Karpas-422 (cell line): ENCODE measurements around the gene THAP5. TPM values are rescaled to one million over a fixed set of nuclear protein-coding genes. Genes with fewer than 3 reads are reported as not detected.
"Not testable (repeated sequence)": the region's sequence is repeated elsewhere in the genome, so short reads cannot be mapped to it uniquely, and the experiment has no call there.

Source experiments
- DNase-seq: peaks from one replicate; pipeline ENCODE4 v3.0.0-alpha.2; 2015
- H2AFZ ChIP-seq: fragments of 200-600 bp; sonication (generic); 2 replicates; pipeline ENCODE4 v1.6.1; 2014; ENCODE audit warnings: antibody characterized with exemption, low read length, mixed read lengths
- H3K27ac ChIP-seq: fragments of 200-600 bp; sonication (generic); 2 replicates; pipeline ENCODE4 v1.5.1; 2014; ENCODE audit warnings: mild to moderate bottlenecking, low read length, moderate library complexity
- H3K27me3 ChIP-seq: fragments of 200-600 bp; sonication (generic); 2 replicates; pipeline ENCODE4 v1.6.1; 2014; ENCODE audit warnings: low read length, mixed read lengths
- H3K36me3 ChIP-seq: fragments of 200-600 bp; sonication (generic); 2 replicates; pipeline ENCODE4 v1.6.1; 2014; ENCODE audit warnings: low read length, mixed read lengths; ENCODE audit not compliant: insufficient read depth
- H3K4me1 ChIP-seq: fragments of 200-600 bp; sonication (generic); 2 replicates; pipeline ENCODE4 v1.6.1; 2014; ENCODE audit warnings: mild to moderate bottlenecking, low read length, mixed read lengths
- H3K4me2 ChIP-seq: fragments of 200-600 bp; sonication (generic); 2 replicates; pipeline ENCODE4 v1.6.1; 2014; ENCODE audit warnings: low read length, low read depth, mild to moderate bottlenecking; ENCODE audit not compliant: poor library complexity, severe bottlenecking
- H3K4me3 ChIP-seq: fragments of 200-600 bp; sonication (generic); 2 replicates; pipeline ENCODE4 v1.5.1; 2014; ENCODE audit warnings: mild to moderate bottlenecking, antibody characterized with exemption, low read length, mixed read lengths
- H3K79me2 ChIP-seq: fragments of 200-600 bp; sonication (generic); 2 replicates; pipeline ENCODE4 v1.6.1; 2014; ENCODE audit warnings: mild to moderate bottlenecking, low read length, mixed read lengths
- H3K9ac ChIP-seq: fragments of 200-600 bp; sonication (generic); 2 replicates; pipeline ENCODE4 v1.6.0; 2014; ENCODE audit warnings: low read length
- H3K9me2 ChIP-seq: fragments of 200-600 bp; sonication (generic), shearing (Covaris generic); replicated peaks from 2 replicates; pipeline ENCODE4 v1.6.0; 2014; ENCODE audit warnings: mild to moderate bottlenecking, low read length, moderate library complexity; ENCODE audit not compliant: insufficient read depth
- H3K9me3 ChIP-seq: fragments of 300-700, 200-600 bp; sonication (generic); 2 replicates; pipeline ENCODE4 v1.6.1; 2014; ENCODE audit warnings: low read length, mixed read lengths
- H4K20me1 ChIP-seq: fragments of 200-600 bp; sonication (generic); 2 replicates; pipeline ENCODE4 v1.6.1; 2014; ENCODE audit warnings: mild to moderate bottlenecking, antibody characterized with exemption, low read length, low read depth; ENCODE audit not compliant: insufficient read depth
- total RNA-seq: library from RNA; depleted of rRNA; stranded (reverse); fragments of >200 nt; shearing (Covaris generic); gene quantifications from 2 replicates; pipeline ENCODE4 v1.2.3, GENCODE V29; 2014; ENCODE audit warnings: low replicate concordance

THAP5 gene
- total RNA-seq, 1 experiment from 2014 or later = 34.3 TPM

DNA sequence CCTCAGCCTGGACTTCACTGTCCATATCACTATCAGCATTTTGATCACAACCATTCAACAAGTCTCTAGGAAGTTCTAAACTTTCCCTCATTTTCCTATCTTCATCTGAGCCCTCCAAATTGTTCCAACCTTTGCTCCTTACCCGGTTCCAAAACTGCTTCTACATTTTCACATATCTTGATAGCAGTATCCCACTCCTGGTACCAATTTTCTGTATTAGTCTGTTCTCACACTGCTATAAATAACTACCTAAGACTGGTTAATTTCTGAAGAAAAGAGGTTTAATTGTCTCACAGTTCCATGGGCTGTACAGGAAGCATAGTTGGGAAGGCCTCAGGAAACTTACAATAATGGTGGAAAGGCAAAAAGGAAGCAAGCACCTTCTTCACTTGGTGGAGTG, 11.9 kb downstream of the THAP5 start:
- peaks cover 12% of the 10 kb centered on the region for H3K4me1 ChIP-seq

DNA sequence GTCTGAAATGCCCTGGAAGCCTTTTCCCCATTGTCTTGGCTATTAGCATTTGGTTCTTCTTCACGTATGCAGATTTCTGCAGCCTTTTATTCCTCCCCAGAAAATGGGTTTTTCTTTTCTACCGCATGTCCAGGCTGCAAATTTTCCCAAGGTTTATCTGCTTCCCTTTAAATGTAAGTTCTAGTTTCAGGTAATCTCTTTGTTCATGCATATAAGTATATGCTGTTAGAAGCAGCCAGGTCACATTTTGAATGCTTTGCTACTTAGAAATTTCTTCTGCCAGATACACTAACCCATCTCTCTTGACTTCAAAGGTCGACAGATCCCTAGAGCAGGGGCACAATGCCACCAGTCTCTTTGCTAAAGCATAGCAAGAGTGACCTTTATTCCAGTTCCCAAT, 12.3 kb downstream of the THAP5 start:
- H3K27ac ChIP-seq = no peak overlapping the region
- H3K9me3 ChIP-seq = peaks cover 10% of the 10 kb centered on the region
- H3K9ac ChIP-seq = no peak overlapping the region
- no peak overlapping the region for H2AFZ ChIP-seq
- peaks cover 16% of the 10 kb centered on the region for H3K4me1 ChIP-seq
- peaks cover 4% of the 10 kb centered on the region; the same call in 1 of the 2 replicates for H3K79me2 ChIP-seq
- H4K20me1 ChIP-seq = no peaks in the 10 kb centered on the region
- no peaks in the 10 kb centered on the region for H3K36me3 ChIP-seq
- no peaks in the 10 kb centered on the region for H3K27me3 ChIP-seq
- H3K9me2 ChIP-seq = no peaks in the 10 kb centered on the region
- no peak for DNase-seq
- H3K4me3 ChIP-seq = no peak overlapping the region
- H3K4me2 ChIP-seq = no peak overlapping the region

More for the DNA sequence above, 11.9 kb downstream of the THAP5 start:
- H3K36me3 ChIP-seq = no peaks in the 10 kb centered on the region
- no peaks in the 10 kb centered on the region for H3K27me3 ChIP-seq
- H3K79me2 ChIP-seq = peaks cover 8% of the 10 kb centered on the region
- H3K4me3 ChIP-seq = no peak overlapping the region
- no peak for DNase-seq
- H3K4me2 ChIP-seq = no peak overlapping the region
- H2AFZ ChIP-seq = no peak overlapping the region
- peaks cover 10% of the 10 kb centered on the region for H3K9me3 ChIP-seq
- H3K9ac ChIP-seq = no peak overlapping the region
- no peak overlapping the region for H3K27ac ChIP-seq
- no peaks in the 10 kb centered on the region for H4K20me1 ChIP-seq
- no peaks in the 10 kb centered on the region for H3K9me2 ChIP-seq

DNA sequence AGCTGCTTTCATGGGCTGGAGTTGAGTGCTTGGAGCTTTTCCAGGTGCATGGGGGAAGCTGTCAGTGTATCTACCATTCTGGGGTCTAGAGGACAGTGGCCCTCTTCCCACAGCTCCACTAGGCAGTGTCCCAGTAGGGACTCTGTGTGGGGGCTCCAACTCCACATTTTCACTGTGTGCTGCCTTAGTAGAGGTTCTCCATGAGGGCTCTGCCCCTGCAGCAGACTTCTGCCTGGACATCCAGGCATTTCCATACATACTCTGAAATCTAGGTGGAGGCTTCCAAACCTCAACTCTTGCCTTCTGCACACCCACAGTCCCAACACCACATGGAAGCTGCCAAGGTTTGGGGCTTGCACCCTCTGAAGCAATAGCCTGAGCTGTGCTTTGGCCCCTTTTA, 12.8 kb downstream of the THAP5 start:
- H3K27me3 ChIP-seq, H3K9ac ChIP-seq, H3K4me3 ChIP-seq, H3K4me2 ChIP-seq, H3K27ac ChIP-seq, H3K9me3 ChIP-seq, H3K9me2 ChIP-seq, DNase-seq, H3K79me2 ChIP-seq, H2AFZ ChIP-seq, H4K20me1 ChIP-seq, H3K36me3 ChIP-seq: not testable (repeated sequence)
- peaks cover 21% of the 10 kb centered on the region for H3K4me1 ChIP-seq

DNA sequence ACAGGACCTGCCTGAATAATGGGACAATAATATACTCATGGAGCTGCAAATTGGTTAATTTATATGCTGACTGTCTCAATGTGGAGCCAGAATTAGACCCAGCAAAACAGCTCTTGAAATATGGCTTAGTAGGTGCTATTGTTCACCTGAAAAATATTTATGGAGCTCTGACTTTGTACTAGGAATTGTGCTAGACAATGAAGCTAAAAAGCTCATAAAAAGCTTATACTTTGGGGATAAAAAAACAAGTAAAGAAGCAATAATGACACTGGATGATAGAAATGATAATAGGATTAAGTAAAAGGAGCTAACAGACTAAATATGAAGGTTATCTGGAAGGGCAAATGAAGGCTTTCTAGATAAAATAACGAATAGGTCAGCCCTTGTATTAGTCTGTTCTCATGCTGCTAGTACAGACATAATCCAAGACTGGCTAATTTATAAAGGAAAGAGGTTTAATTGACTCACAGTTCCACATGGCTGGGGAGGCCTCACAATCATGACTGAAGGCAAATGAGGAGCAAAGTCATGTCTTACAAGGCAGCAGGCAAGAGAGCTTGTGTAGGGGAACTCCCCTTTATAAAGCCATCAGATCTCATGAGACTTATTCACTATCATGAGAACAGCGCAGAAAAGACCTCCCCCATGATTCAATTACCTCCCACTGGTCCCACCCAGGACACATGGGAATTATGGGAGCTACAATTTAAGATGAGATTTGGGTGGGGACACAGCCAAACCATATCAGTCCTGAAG, 21.2 kb downstream of the THAP5 start:
- not testable (repeated sequence) for H3K27ac ChIP-seq, H3K4me3 ChIP-seq, H2AFZ ChIP-seq, H4K20me1 ChIP-seq, H3K9ac ChIP-seq, H3K27me3 ChIP-seq, H3K9me3 ChIP-seq, DNase-seq, H3K4me2 ChIP-seq, H3K36me3 ChIP-seq, H3K9me2 ChIP-seq, H3K79me2 ChIP-seq
- peaks cover 18% of the 10 kb centered on the region for H3K4me1 ChIP-seq

DNA sequence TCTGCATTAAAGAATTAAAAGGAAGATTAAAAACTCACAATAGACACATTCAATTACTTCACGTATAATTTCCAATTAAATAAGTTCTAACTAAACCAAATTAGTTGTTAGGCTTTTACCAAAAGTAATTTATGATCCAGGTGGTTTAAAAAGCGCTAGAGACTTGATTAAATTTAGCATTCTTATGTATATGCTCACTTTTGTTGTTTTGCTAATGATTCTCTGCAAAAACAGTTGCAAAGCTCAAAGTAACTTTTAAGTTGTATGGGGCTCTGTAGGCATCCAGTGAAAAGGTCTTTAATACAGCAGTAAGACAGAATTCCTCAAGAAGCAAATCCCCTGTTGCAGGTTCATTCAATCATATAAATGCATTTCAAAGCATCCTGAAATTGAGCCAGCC, 28.0 kb downstream of the THAP5 start:
- Histone ChIP-seq H3K79me2 (no peaks in the 10 kb centered on the region), H4K20me1 (no peaks in the 10 kb centered on the region), H2AFZ (no peak overlapping the region), H3K9me3 (no peaks in the 10 kb centered on the region), H3K9me2 (no peaks in the 10 kb centered on the region), H3K9ac (no peak overlapping the region), H3K27me3 (no peaks in the 10 kb centered on the region), H3K36me3 (no peaks in the 10 kb centered on the region), H3K4me1 (no peaks in the 10 kb centered on the region), H3K27ac (no peak overlapping the region), H3K4me3 (no peak overlapping the region), H3K4me2 (no peak overlapping the region)
- DNase-seq = no peak

DNA sequence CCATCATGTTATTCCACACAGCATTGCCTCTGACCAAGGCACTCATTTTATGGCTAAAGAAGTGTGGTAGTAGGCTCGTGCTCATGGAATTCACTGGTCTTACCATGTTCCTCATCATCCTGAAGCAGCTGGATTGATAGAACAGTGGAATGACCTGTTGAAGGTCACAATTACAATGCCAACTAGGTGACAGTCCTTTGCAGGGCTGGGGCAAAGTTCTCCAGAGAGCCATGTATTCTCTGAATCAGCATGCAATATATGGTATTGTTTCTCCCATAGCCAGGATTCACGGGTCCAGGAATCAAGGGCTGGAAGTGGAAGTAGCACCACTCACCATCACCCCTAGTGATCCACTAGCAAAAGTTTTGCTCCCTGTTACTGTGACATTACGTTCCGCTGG, 30.8 kb downstream of the THAP5 start:
- H2AFZ ChIP-seq, H3K4me1 ChIP-seq, H3K27ac ChIP-seq, H3K9me2 ChIP-seq, H3K9me3 ChIP-seq, H3K4me2 ChIP-seq, H3K27me3 ChIP-seq, H3K79me2 ChIP-seq, H3K36me3 ChIP-seq, DNase-seq, H3K4me3 ChIP-seq, H3K9ac ChIP-seq, H4K20me1 ChIP-seq: not testable (repeated sequence)

DNA sequence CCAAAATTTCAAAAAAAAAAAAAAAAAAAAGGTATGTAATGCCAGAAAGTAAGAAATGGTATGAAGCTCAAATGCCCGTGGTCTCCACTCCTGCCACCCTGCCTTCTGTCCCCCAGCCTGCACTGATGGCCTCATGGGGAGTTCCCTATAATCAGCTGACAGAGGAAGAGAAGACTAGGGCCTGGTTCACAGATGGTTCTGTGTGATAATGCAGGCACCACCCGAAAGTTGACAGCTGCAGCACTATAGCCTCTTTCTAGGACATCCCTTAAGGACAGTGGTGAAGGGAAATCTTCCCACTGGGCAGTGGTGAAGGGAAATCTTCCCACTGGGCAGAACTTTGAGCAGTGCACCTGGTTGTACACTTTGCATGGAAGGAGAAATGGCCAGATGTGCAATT, 31.3 kb downstream of the THAP5 start:
- H3K9me3 ChIP-seq, DNase-seq, H3K4me2 ChIP-seq, H3K27me3 ChIP-seq, H3K27ac ChIP-seq, H3K4me1 ChIP-seq, H2AFZ ChIP-seq, H3K9me2 ChIP-seq, H3K36me3 ChIP-seq, H3K79me2 ChIP-seq, H4K20me1 ChIP-seq, H3K4me3 ChIP-seq, H3K9ac ChIP-seq: not testable (repeated sequence)

DNA sequence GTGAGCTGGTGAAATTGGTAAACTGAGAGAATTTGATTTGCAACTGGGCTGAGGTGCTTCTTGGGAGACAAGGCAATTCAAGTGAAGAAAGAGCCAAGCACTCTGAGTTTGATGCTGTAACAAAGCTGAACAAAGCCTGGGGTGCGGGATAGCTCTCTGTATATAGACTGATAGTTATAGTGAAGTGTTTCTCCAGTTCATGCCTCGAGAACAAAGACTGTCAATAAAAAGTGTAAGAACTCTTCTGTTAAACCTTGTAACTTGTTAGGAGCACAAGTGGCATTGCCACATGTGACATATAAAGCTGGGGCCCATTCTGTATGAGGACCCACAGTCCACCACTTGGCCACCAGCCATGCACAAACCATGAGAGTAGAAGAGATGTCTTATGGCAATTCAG, 32.3 kb downstream of the THAP5 start:
- H3K4me3 ChIP-seq = no peak overlapping the region
- H3K4me2 ChIP-seq = no peak overlapping the region
- H4K20me1 ChIP-seq = no peaks in the 10 kb centered on the region
- H3K27ac ChIP-seq = no peak overlapping the region
- H3K9ac ChIP-seq = no peak overlapping the region
- no peak overlapping the region for H2AFZ ChIP-seq
- no peaks in the 10 kb centered on the region for H3K9me3 ChIP-seq
- no peaks in the 10 kb centered on the region for H3K9me2 ChIP-seq
- no peaks in the 10 kb centered on the region for H3K27me3 ChIP-seq
- no peaks in the 10 kb centered on the region for H3K36me3 ChIP-seq
- peaks cover 16% of the 10 kb centered on the region for H3K4me1 ChIP-seq
- DNase-seq = no peak
- peaks cover under 1% of the 10 kb centered on the region; the same call in 1 of the 2 replicates for H3K79me2 ChIP-seq
